ENCODE results near the gene SNCG.
"Not testable (repeated sequence)": the region's sequence is repeated elsewhere in the genome, so short reads cannot be mapped to it uniquely, and the experiment has no call there.

Gene SNCG

GRCh38 chr10:86958116-86958900 is at the start of gene SNCG:
Gene SNCG (plus strand): TSS chr10:86958599. CDS start chr10:86958698, 99 bp downstream.
- H3K9me3 Mint-ChIP-seq = no peaks in the 10 kb centered on the region
- no peak within 1 kb of the TSS for H3K4me3 Mint-ChIP-seq
- H3K27ac Mint-ChIP-seq = no peak within 1 kb of the TSS
- no peaks in the 10 kb centered on the region for H3K4me1 Mint-ChIP-seq (ENCODE audit: low read depth)
- no peaks in the 10 kb centered on the region for H3K27me3 Mint-ChIP-seq (ENCODE audit: low read depth)
- H3K36me3 Mint-ChIP-seq (ENCODE audit: low read depth) = no peaks in the 10 kb centered on the region

DNA sequence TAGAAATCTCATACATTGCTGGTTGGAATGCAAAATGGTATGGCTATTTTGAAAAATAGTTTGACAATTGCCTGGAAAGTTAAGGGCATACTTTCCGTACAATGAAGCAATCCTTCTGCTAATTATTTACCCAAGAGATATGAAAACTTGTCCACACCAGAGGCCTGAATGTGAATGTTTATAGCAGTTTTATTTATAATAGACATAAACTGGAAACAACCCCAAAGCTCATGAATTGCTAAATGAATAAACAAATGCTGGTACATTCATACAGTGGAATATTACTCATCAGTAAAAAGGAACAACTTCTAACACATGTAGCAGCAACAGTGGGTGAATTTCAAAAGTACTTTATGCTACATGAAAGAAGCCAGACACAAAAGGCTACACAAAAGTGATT is 43.7 kb upstream of the SNCG start:
- Mint-ChIP-seq H3K36me3 (ENCODE audit: low read depth) (peaks cover 3% of the 10 kb centered on the region), H3K4me1 (ENCODE audit: low read depth) (no peaks in the 10 kb centered on the region), H3K4me3 (no peak overlapping the region), H3K27me3 (ENCODE audit: low read depth) (no peaks in the 10 kb centered on the region), H3K9me3 (no peaks in the 10 kb centered on the region), H3K27ac (no peak overlapping the region)

- Mint-ChIP-seq H3K4me1 (ENCODE audit: low read depth) (no peaks in the 10 kb centered on the region), H3K27me3 (ENCODE audit: low read depth) (no peaks in the 10 kb centered on the region), H3K4me3 (no peak overlapping the region), H3K36me3 (ENCODE audit: low read depth) (peaks cover 3% of the 10 kb centered on the region), H3K27ac (no peak overlapping the region), H3K9me3 (no peaks in the 10 kb centered on the region)
These were observed 40.4 kb upstream of the SNCG start for GRCh38 chr10:86918022-86918471.

- Mint-ChIP-seq H3K4me3 (no peak overlapping the region), H3K4me1 (ENCODE audit: low read depth) (no peaks in the 10 kb centered on the region), H3K9me3 (no peaks in the 10 kb centered on the region), H3K36me3 (ENCODE audit: low read depth) (peaks cover 3% of the 10 kb centered on the region), H3K27ac (no peak overlapping the region), H3K27me3 (ENCODE audit: low read depth) (no peaks in the 10 kb centered on the region)
These were observed 35.8 kb upstream of the SNCG start for GRCh38 chr10:86922553-86922961.

GRCh38 chr10:86929468-86930380 is 28.7 kb upstream of the SNCG start:
- no peak overlapping the region for H3K4me3 Mint-ChIP-seq
- peaks cover 2% of the 10 kb centered on the region for H3K4me1 Mint-ChIP-seq (ENCODE audit: low read depth)
- no peaks in the 10 kb centered on the region for H3K27me3 Mint-ChIP-seq (ENCODE audit: low read depth)
- H3K36me3 Mint-ChIP-seq (ENCODE audit: low read depth) = peaks cover 2% of the 10 kb centered on the region
- H3K9me3 Mint-ChIP-seq = no peaks in the 10 kb centered on the region
- no peak overlapping the region for H3K27ac Mint-ChIP-seq

- Mint-ChIP-seq H3K36me3 (ENCODE audit: low read depth) (peaks cover 2% of the 10 kb centered on the region), H3K27ac (no peak overlapping the region), H3K4me1 (ENCODE audit: low read depth) (peaks cover 2% of the 10 kb centered on the region), H3K9me3 (no peaks in the 10 kb centered on the region), H3K4me3 (no peak overlapping the region), H3K27me3 (ENCODE audit: low read depth) (peaks cover 4% of the 10 kb centered on the region)
These were observed 26.5 kb upstream of the SNCG start for GRCh38 chr10:86931872-86932271.

GRCh38 chr10:86932674-86933073 is 25.7 kb upstream of the SNCG start:
- Mint-ChIP-seq H3K36me3 (ENCODE audit: low read depth) (peaks cover 2% of the 10 kb centered on the region), H3K27me3 (ENCODE audit: low read depth) (peaks cover 4% of the 10 kb centered on the region), H3K4me3 (no peak overlapping the region), H3K4me1 (ENCODE audit: low read depth) (peaks cover 2% of the 10 kb centered on the region), H3K9me3 (no peaks in the 10 kb centered on the region), H3K27ac (no peak overlapping the region)

DNA sequence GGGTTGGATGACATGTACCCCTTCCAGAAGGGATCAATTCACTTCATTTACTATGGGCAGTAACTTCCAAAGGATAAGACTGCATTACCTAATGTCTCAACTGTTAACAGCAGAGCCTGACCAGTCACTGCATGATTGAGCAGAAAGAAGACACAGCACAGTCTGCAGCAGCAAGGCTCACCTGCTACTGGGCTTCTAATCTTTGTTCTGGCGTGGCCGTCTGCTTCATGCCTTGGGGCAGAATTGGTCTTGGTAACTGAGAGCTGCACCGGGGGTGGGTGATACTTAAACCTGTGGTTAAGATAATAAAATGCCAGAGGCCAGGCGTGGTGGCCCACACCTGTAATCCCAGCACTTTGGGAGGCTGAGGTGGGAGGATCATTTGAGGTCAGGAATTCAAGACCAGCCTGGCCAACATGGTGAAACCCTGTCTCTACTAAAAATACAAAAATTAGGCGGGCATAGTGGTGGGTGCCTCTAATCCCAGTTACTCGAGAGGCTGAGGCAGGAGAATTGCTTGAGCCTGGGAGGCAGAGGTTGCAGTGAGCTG is 24.2 kb upstream of the SNCG start:
- H3K27me3 Mint-ChIP-seq (ENCODE audit: low read depth); H3K4me3 Mint-ChIP-seq; H3K36me3 Mint-ChIP-seq (ENCODE audit: low read depth); H3K27ac Mint-ChIP-seq; H3K9me3 Mint-ChIP-seq; H3K4me1 Mint-ChIP-seq (ENCODE audit: low read depth): not testable (repeated sequence)

DNA sequence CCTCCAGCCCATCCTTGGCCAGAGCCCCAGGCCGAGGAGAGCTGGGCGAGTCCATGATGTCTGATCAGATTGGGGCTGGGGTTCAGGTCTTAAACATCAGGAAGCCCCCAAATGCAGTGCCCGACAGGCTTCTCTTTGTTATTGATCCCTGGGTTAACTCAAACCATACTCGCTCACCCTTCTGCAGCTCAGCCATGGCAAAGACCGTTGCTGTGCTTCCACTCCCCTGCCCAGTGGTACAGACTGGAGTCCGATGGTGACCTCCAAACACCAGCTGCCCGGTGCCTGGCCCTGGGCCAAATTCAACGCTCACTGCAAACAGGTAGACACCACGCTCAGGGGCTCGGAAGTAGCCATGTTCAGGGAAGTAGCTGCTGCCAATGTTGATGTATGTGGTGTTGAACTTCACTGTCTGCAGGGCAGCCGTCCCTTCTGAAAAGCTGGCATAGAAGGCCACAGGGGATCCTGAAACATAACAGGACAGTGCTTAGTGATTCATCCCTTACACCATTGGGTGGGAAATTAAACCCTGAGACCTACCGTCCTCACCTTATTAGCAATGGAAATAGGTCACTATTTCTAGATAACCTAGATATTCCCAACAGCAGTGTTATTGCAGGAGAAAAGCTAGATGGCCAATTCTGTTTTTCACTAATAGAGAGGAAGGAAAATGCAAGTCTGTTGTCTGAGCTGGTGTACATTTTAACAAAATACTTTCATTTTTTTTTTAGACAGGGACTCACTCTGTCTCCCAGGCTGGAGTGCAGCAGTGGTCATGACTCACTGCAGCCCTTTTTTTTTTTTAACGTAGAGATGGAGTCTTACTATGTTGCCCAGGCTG is 21.5 kb upstream of the SNCG start:
- no peaks in the 10 kb centered on the region for H3K9me3 Mint-ChIP-seq
- peaks cover 2% of the 10 kb centered on the region for H3K4me1 Mint-ChIP-seq (ENCODE audit: low read depth)
- H3K27me3 Mint-ChIP-seq (ENCODE audit: low read depth) = peaks cover 4% of the 10 kb centered on the region
- H3K4me3 Mint-ChIP-seq = no peak overlapping the region
- H3K36me3 Mint-ChIP-seq (ENCODE audit: low read depth) = no peaks in the 10 kb centered on the region
- no peak overlapping the region for H3K27ac Mint-ChIP-seq

DNA sequence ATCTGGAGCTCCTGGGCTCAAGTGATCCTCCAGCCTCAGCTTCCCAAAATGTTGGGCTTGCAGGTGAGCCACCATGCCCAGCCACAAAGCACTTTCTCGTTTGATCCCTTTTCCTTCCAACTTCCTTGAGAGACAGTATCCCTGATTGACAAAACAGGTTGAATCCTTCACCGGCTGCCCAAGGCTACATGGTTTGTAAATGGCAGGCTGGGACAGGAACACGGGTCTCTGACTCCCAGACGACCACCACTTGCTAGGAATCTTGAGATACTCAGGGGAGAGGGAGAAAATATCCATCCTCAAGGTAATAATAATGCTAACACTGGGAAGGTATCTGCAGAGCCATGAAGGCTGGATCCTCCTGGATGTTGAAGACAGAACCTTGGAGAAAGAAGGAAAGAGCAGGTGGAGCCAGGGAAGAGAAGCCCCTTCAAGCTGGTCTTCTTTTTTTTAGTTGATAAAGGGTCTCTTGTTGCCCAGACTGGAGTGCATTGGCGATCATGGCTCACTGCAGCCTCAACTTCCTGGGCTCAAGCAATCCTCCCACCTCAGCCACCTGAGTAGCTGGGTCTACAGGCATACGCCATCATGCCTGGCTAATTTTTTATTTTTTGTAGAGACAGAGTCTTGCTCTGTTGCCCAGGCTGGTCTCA is 20.8 kb upstream of the SNCG start:
- Mint-ChIP-seq H3K27me3 (ENCODE audit: low read depth) (peaks cover 4% of the 10 kb centered on the region), H3K9me3 (no peaks in the 10 kb centered on the region), H3K4me3 (no peak overlapping the region), H3K4me1 (ENCODE audit: low read depth) (peaks cover 2% of the 10 kb centered on the region), H3K36me3 (ENCODE audit: low read depth) (no peaks in the 10 kb centered on the region), H3K27ac (no peak overlapping the region)

DNA sequence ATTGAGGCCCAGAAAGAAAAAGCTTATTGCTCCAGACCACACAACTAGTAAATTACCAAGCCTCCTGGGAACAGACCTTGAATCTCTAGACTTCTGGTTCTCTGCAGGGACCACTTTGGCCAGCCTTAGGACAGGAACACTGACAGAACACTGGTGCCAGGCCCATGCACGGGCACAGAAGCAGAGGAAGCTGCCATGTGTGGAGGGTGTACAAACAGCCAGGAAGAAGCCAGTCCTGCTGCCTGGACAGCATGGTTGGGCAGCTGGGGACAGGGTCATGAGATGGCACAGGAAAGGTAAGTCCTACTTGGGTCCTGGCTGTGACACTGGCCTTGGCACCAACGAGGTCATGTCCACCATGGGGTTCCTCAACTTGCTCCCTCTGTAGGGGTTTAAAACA is 20.1 kb upstream of the SNCG start:
- H3K4me3 Mint-ChIP-seq = no peak overlapping the region
- peaks cover 4% of the 10 kb centered on the region for H3K27me3 Mint-ChIP-seq (ENCODE audit: low read depth)
- H3K36me3 Mint-ChIP-seq (ENCODE audit: low read depth) = no peaks in the 10 kb centered on the region
- H3K27ac Mint-ChIP-seq = no peak overlapping the region
- H3K4me1 Mint-ChIP-seq (ENCODE audit: low read depth) = no peaks in the 10 kb centered on the region
- H3K9me3 Mint-ChIP-seq = no peaks in the 10 kb centered on the region

DNA sequence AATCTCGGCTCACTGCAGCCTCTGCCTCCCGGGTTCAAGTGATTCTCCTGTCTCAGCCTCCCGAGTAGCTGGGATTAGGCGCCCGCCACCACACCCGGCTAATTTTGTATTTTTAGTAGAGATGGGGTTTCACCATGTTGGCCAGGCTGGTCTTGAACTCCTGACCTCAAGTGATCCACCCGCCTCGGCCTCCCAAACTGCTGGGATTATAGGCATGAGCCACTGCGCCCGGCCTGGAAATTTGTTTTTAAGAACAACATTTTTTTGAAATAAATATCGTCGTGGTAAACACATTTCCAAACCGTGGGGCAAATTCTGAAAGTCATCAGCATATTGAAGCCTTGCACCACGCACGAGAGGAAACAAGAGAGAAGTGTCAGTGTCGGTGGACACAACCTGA is 18.3 kb upstream of the SNCG start:
- H3K9me3 Mint-ChIP-seq; H3K27ac Mint-ChIP-seq; H3K36me3 Mint-ChIP-seq (ENCODE audit: low read depth); H3K27me3 Mint-ChIP-seq (ENCODE audit: low read depth); H3K4me1 Mint-ChIP-seq (ENCODE audit: low read depth); H3K4me3 Mint-ChIP-seq: not testable (repeated sequence)

DNA sequence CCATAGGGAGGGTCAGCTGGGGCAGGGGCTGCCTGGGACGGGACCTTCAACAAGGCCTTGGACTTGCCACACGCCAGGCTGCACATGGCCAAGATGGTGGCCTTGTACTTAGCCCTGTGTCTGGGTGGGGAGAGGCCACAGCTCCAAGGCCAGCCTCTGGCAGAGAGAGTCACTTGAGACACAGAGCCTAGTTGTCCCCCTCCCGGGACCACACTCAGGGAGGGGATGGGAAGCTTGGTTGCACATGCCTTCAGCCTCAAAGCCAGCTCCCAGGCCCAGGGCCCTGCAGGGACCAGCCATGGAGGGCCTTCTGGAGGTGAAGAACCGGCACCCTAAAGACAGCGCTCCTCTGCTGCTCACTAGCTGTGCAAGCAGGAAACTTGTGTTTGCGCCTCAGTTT is 17.7 kb upstream of the SNCG start:
- Mint-ChIP-seq H3K9me3 (no peaks in the 10 kb centered on the region), H3K27ac (no peak overlapping the region), H3K36me3 (ENCODE audit: low read depth) (no peaks in the 10 kb centered on the region), H3K4me3 (no peak overlapping the region), H3K27me3 (ENCODE audit: low read depth) (peaks cover 4% of the 10 kb centered on the region), H3K4me1 (ENCODE audit: low read depth) (peaks cover 2% of the 10 kb centered on the region)

DNA sequence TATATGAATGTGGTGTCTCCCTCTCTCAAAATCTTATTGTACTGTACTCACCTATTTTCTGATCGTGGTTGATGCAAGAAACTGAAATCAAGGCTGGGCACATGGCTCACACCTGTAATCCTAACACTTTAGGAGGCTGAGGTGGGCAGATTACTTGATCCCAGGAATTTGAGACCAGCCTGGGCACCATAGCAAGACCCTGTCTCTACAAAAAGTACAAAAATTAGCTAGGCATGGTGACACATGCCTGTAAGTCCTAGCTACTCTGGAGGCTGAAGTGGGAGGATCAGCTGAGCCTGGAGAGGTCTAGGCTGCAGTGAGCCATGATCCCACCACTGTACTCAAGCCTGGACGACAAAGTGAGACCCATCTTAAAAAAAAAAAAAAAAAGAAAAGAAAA is 17.0 kb upstream of the SNCG start:
- no peak overlapping the region for H3K27ac Mint-ChIP-seq
- peaks cover 3% of the 10 kb centered on the region for H3K4me1 Mint-ChIP-seq (ENCODE audit: low read depth)
- H3K36me3 Mint-ChIP-seq (ENCODE audit: low read depth) = no peaks in the 10 kb centered on the region
- H3K4me3 Mint-ChIP-seq = no peak overlapping the region
- H3K27me3 Mint-ChIP-seq (ENCODE audit: low read depth) = no peaks in the 10 kb centered on the region
- no peaks in the 10 kb centered on the region for H3K9me3 Mint-ChIP-seq
